Vagina (tissue), 2 donors: ENCODE results near the gene PDCD11.

Experiments used
- CTCF ChIP-seq, 3 experiments: fragments of 450-650 bp in 2 of 3; fragments of 200-600 bp in 1 of 3; sonication (generic) in 1 of 3; IDR thresholded peaks; one replicate each; pipeline ENCODE4 v1.5.1; 2017 to 2019; ENCODE audit warnings: antibody characterized with exemption in 3 of 3, mild to moderate bottlenecking in 2 of 3, moderate library complexity in 2 of 3
- POLR2A ChIP-seq, 2 donors: fragments of 450-650 bp; IDR thresholded peaks; one replicate each; pipeline ENCODE4 v1.6.1; 2017; ENCODE audit warnings: antibody characterized with exemption in 2 of 2, mild to moderate bottlenecking in 2 of 2, moderate library complexity in 2 of 2
- POLR2AphosphoS5 ChIP-seq, 2 donors: sonication (generic); formaldehyde crosslinking; IDR thresholded peaks; one replicate each; pipeline ENCODE4 v1.9.0; 2017; ENCODE audit warnings: antibody characterized with exemption in 2 of 2, mild to moderate bottlenecking in 2 of 2, low read depth in 1 of 2; ENCODE audit not compliant: insufficient read depth in 1 of 2

- no peak for TF ChIP-seq CTCF (IDR thresholded peaks at IDR 0.05)
- TF ChIP-seq POLR2A (IDR thresholded peaks at IDR 0.05) = no peak
- TF ChIP-seq POLR2AphosphoS5 (IDR thresholded peaks at IDR 0.05; ENCODE audit: insufficient read depth in 1 of 2, low read depth in 1 of 2) = no peak
Observed at GRCh38 chr10:103394180-103394579, 2.2 kb upstream of the PDCD11 start.
